ENCODE data around the gene SERAC1.

DNA sequence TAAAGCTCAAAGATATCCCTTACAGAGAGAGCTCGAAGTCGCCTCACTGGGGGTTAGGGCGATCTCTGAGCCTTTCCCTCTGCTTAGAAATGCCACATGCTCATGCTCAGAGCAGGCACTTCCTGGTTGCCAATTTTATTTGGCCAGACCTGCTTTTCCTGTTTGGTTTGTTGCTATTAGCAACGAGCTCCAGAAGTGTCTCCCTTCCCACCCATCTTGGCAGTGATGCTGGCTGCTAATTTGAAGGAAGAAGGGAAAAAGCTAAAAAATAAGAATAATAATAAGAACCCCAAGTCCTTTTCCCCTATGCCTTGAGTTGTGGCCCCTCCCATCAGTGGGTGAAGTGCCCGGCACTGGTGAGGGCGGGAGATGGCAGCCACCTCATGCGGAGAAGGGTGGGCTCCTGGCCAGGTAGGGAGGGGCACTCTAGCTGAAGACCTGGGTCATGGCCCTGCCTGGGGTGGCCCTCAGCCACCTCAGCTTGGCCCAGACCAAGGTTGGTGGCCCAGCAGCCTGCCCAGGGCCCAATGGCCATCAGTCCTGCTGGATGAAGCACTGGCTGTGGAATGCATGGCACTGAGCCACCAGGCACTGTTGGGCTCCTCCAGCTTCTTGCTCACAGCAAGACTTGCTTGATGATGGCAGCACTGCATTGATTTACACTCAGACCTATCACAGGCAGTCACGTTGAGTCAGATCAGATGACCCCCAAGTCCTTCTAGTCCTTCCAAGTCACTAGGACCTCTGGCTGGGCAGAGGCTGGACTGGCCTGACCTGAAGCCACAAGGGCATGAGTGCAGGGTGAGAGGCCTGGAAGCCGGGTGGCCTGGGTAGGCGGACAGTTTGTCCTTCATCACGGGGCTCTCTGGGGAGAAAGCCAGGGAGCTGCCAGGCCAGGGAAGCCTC, 107.4 kb downstream of the SERAC1 start:
- no peak for TF ChIP-seq CTCF (IDR thresholded peaks at IDR 0.05)
- peak; percentile 56 for TF ChIP-seq POLR2AphosphoS5 (IDR thresholded peaks at IDR 0.05)
- no peak for TF ChIP-seq POLR2A (IDR thresholded peaks at IDR 0.05)
- TF ChIP-seq EP300 (IDR thresholded peaks at IDR 0.05), result no peak

Data from gastroesophageal sphincter (tissue), 3 donors.